BE2C (cell line): ENCODE measurements around the gene ASB15.

Experiments
- DNase-seq: peaks from one replicate; pipeline ENCODE4 v3.0.0-alpha.2; 2020
- H3K27me3 ChIP-seq: fragments of 250-450 bp; sonication (Bioruptor Pico); 2 replicates; pipeline ENCODE4 v1.5.1; 2020; ENCODE audit warnings: mild to moderate bottlenecking
- H3K36me3 ChIP-seq: fragments of 250-450 bp; sonication (Bioruptor Pico); 2 replicates; pipeline ENCODE4 v1.5.1; 2020; ENCODE audit warnings: mild to moderate bottlenecking
- H3K4me1 ChIP-seq: fragments of 250-450 bp; sonication (Bioruptor Pico); 2 replicates; pipeline ENCODE4 v1.5.1; 2020
- H3K4me3 ChIP-seq: 2 replicates; pipeline ENCODE4 v1.5.1; 2011; ENCODE audit warnings: low read depth, low read length
- H3K9me3 ChIP-seq: fragments of 250-450 bp; sonication (Bioruptor Pico); 2 replicates; pipeline ENCODE4 v1.5.1; 2020
- CTCF ChIP-seq: IDR thresholded peaks from 2 replicates; pipeline ENCODE4 v1.5.1; 2012; ENCODE audit warnings: mild to moderate bottlenecking, low read depth, low read length

ASB15 gene

GRCh38 chr7:123557398-123558288 lies 44.0 kb upstream of the ASB15 start, which contains the start of gene NDUFA5:
TSS of gene NDUFA5 (minus strand) at chr7:123557818. CDS start at chr7:123557795, 23 bp downstream.
- peak; percentile 98 for DNase-seq
- no peak for TF ChIP-seq CTCF
- Histone ChIP-seq H3K9me3 (no peaks in the 10 kb centered on the region), H3K36me3 (peaks cover 14% of the 10 kb centered on the region), H3K4me3 (peak within 1 kb of the TSS; percentile 81), H3K4me1 (no peaks in the 10 kb centered on the region), H3K27me3 (no peaks in the 10 kb centered on the region)

GRCh38 chr7:123558289-123558874 lies 43.2 kb upstream of the ASB15 start:
- H3K36me3 ChIP-seq = peaks cover 7% of the 10 kb centered on the region
- H3K4me1 ChIP-seq = no peaks in the 10 kb centered on the region
- no peaks in the 10 kb centered on the region for H3K27me3 ChIP-seq
- H3K9me3 ChIP-seq = no peaks in the 10 kb centered on the region
- peak overlapping the region; percentile 81 for H3K4me3 ChIP-seq
- DNase-seq = no peak
- TF ChIP-seq CTCF = no peak

GRCh38 chr7:123562121-123562520 lies 39.5 kb upstream of the ASB15 start:
- no peaks in the 10 kb centered on the region for H3K27me3 ChIP-seq
- no peak for DNase-seq
- H3K4me1 ChIP-seq = no peaks in the 10 kb centered on the region
- no peaks in the 10 kb centered on the region for H3K9me3 ChIP-seq
- TF ChIP-seq CTCF = no peak
- no peaks in the 10 kb centered on the region for H3K36me3 ChIP-seq
- no peak overlapping the region for H3K4me3 ChIP-seq

- no peak for DNase-seq
- Histone ChIP-seq H3K4me3 (no peak overlapping the region), H3K4me1 (no peaks in the 10 kb centered on the region), H3K36me3 (no peaks in the 10 kb centered on the region), H3K9me3 (no peaks in the 10 kb centered on the region), H3K27me3 (no peaks in the 10 kb centered on the region)
- TF ChIP-seq CTCF = no peak
Observed at GRCh38 chr7:123569352-123570010, 32.1 kb upstream of the ASB15 start.

GRCh38 chr7:123570390-123571182 lies 31.0 kb upstream of the ASB15 start:
- no peak for TF ChIP-seq CTCF
- Histone ChIP-seq H3K4me3 (no peak overlapping the region), H3K4me1 (no peaks in the 10 kb centered on the region), H3K36me3 (no peaks in the 10 kb centered on the region), H3K9me3 (no peaks in the 10 kb centered on the region), H3K27me3 (no peaks in the 10 kb centered on the region)
- DNase-seq = no peak
